DOHH2 (cell line): ENCODE results near the gene CDH12.

Source experiments
- CTCF ChIP-seq: fragments of 200-600 bp; sonication (generic); IDR thresholded peaks from one replicate; pipeline ENCODE4 v1.5.1; 2014; ENCODE audit warnings: antibody characterized with exemption, mild to moderate bottlenecking, low read depth, low read length; ENCODE audit not compliant: poor library complexity, severe bottlenecking
- EZH2phosphoT487 ChIP-seq: fragments of 200-600 bp; sonication (generic); IDR thresholded peaks from 2 replicates; pipeline ENCODE4 v1.6.1; 2017; ENCODE audit warnings: borderline replicate concordance, mild to moderate bottlenecking, antibody characterized with exemption, low read length, moderate library complexity, mixed read lengths

- TF ChIP-seq CTCF (no peak), EZH2phosphoT487 (no peak)
Observed at GRCh38 chr5:21809611-21810010, 1043.5 kb downstream of the CDH12 start.
